HK-2 (cell line): ENCODE results near the gene CYP27C1.

Experiments used
- DNase-seq: peaks from one replicate; pipeline ENCODE4 v3.0.0-alpha.2; 2018; ENCODE audit not compliant: unreplicated experiment

The CYP27C1 gene

DNA sequence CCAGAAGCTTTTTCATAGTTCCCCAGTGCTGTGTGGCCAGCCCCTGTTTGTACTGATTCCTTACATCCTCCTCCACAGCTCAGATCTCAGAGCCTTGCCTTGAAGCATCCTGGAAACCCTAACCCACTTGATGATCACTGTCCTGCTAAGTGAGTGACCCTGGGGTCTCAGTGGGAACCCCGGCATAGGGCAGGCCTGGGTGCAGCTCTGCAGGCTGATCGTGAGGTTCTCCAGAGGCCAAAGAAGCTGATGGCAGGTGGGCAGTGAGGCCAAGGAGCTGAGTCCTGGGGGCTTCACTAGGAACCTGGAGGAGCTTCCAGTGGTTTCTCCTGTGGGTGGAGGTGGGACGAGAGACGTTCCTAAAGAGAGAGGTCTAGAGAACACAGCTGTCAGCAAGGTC lies 65.7 kb downstream of the CYP27C1 start:
- no peak for DNase-seq

DNA sequence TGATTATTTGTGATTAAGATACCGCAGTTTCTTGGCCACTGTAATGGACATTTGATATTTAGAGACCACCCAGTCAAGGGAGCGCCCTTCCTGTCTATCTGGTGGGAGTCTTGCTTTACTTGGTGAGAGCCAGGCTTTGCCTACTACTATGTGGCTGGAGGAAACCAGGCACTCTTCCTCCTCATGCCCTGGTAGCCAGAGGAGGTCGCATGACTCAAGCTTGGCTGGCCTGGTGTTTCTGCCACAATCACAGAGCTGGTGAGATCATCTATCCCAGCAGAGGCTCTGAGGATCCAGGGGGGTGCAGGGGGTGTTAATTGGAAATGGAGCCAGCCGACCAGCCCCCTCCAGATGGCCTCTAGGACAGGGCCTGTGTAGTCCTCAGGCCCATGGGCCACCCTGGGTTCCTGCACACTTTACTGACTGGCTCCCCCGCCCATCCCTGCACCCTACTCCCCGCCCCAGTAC lies 66.4 kb downstream of the CYP27C1 start:
- DNase-seq, result peak; percentile 73

DNA sequence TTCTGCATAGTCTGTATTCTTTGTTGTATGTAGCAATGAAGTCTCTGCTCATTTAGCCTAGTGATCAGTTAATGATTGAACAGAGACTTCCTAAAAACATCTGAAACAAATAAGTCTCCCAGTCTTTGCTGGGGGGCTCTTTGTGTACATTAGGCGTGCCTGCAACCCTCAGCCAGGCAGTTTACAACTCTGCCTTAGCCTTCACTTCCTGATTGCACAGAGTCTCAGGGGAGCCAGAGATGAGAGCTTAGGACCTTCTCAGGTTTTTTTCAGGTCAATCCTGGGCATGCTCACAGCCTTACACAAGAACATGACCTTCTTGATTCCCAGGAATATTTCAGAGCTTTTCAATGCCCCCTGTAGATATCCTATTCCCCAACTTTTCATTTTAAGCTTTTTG lies 69.1 kb downstream of the CYP27C1 start:
- no peak for DNase-seq

DNA sequence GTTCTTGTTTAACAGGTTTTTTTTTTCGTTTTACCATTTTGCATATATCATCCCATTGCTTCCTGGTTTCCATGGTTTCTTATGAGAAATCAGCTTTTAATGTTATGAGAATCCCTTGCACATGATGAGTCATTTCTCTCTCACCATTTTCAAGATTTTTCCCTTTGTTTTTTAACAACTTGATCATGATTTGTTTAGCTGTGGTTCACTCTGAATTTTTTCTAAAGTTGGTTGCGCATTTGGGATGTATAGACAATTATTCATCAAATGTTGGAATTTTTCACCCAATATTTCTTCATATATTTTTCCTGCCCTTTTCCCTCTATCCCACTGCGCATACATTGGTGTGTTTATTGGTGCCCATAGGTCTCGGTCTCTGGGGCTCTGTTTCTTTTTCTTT lies 70.7 kb downstream of the CYP27C1 start:
- no peak for DNase-seq

DNA sequence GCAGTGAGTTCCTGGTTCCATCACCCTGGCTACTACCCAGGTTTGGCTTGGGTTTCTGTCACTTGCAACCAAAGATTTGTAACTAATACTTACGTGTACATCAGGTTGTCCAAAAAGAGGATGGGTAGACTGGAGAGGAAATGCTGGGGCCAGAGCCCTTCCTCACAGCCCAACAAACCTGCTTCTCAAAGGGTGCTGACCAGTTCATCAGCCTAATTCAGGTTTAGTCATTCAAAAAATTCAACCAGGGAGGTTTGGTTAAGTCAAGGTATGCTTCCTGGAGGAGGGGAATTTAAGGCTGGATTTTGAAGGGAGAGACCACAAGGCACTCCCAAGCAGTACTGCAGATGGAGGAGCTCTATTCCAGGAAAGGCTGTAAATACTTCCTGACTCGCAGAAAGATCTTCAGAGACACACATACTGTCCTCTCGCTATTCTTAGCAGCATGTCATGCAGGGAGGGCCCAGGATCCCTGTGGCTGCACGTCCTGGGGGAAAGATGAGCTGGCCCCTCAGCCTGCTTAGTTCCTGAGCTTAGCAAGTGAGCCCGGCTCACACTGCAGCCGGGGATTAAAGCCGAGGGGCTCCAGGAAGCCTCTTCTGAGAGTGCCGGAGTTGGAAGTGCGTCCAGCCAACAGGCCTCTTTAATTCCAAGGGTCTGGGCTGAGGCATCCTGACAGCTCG lies 73.1 kb downstream of the CYP27C1 start:
- DNase-seq, result no peak

DNA sequence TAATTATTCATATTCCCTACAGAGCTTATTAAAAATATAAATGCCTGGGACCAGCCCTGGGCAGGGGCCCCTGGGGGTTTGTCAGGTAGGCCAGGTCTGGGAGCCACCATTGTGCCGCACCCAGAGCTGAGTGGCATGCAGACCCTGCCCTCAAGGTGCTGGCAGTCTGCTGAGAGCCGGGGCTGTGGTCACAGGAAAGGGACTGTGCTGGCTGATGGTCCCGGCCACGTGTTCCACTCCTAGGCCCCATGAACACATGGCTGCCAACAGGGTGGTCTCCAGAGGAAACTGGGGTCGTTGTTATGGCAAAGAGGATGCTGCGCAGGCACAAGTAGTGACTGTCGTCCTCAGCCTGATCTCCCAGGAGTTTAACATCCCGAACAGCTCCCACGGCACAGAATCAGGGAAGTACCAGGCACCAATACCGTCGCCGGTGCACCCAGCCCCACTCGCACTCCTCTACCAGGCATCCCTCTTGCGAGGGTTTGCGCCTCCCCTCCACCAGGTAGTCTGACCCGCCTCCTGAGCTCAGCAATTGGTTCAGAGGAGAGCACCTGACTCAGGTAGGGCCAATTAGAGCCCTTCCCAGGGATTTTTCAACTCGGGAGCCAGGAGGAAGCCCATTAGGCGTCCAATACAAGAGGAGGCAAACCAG lies 73.9 kb downstream of the CYP27C1 start:
- no peak for DNase-seq

DNA sequence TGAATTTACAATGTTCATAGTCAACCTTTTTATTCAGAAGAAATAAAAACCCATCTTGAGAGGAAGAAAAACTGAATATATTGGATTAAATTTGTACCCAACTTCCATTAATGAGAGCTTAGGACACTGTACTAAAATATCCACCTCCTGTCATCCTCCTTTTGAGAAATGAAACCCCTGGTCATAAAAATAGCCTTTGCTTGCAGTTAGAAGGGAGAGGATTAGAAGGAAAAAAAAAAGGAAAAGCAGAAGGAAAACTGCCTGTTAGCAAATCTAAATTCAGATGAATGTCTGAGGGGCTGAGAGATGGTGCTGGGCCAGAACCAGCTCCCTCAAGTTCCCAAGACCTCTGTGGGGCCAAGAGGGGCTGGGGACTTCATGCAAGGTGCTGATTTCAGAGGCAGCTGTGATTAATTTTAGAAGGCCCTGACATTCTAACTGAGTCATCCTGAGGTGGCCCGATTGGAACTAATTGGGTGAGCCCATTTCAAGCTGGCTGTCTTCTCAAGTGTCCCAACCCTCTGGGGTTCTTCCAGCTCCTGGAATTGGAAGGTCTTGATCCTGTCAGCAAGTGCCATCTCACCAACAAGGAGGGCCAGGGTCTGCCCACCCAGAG lies 74.7 kb downstream of the CYP27C1 start:
- DNase-seq, result no peak

DNA sequence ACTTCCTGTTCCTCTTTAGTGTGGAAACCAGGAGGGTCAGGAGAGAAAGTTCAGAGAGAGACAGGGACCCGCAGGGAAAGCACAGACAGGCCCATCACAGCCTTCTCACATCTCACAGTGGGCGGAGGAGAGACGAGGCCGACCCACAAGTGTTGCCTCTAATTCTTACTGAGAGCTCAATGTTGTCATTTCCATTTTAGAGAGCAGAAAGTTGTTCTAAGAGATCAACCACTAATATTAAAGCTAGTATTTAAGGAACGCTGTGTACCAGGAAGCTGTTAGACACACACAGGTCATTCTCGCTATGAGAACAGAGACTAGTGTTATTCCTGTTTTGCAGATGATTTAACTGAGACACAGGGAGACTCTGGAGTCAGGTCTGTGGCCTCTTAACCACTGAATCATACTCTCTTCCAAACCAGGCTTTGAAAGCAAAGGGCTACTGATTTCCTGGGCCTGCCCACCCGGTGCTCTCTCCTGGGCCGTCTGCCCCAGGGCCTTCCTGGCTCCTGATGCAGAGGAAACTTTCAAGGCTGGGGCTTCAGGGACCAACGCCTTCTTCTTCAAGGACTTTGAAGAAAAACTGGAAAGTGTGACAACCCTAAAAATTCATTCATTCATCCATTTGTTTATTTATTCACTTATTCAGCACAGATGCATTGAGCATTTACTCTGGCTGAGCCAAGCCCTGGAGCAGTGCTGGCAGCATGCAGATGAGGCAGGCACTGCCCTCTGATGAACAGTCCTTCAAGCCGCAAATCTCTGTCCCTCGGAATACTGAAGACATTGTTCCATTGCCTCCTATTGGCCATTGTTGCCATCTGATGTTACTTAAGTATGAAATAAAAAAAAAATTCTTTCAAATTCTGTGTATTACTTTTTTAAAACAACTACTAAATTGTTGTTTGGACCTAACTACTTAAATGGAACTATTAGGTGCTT lies 76.0 kb downstream of the CYP27C1 start:
- no peak for DNase-seq

DNA sequence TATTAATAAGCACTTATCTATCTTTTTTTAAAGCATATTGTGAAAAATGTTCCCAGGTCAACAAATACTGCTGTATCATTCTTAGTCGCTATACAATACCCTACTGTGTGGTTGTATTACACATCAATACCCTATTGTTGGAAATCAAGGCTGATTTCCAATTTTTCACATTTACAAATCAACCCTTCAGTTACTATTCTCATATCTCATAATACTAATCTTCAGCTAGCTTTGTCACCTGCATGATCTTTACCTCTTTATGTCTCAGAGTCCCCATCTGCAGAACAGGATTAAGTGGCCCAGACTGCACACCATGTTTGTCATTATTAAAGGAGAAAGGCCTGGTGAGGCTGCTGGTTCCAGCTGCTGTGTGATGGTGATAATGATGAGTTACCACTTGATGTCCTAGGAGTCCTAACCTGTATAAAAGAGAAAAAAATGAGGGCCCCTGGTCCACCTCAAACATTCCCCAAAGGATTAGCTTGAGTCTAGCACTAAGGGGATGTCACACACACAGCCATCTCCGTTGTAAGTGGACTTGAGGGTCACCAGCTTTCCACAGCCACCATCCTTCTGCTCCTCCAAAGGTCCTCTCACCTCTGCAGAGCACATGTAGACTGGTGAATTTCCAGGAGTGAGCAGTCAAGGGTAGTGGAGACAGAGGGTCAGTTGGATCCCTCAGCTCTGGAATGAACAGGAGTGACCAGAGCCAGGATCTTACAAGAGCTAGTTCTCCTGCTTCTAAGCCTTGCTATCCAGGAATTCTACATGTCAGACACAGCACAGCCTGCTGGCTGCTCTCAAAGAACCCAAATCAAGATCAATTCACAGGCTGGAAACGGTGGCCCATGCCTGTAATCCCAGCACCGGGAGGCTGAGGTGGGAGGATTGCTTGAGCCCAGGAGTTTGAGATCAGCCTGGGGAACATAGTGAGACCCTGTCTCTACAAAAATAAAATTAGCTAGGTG lies 77.2 kb downstream of the CYP27C1 start:
- DNase-seq, result no peak

DNA sequence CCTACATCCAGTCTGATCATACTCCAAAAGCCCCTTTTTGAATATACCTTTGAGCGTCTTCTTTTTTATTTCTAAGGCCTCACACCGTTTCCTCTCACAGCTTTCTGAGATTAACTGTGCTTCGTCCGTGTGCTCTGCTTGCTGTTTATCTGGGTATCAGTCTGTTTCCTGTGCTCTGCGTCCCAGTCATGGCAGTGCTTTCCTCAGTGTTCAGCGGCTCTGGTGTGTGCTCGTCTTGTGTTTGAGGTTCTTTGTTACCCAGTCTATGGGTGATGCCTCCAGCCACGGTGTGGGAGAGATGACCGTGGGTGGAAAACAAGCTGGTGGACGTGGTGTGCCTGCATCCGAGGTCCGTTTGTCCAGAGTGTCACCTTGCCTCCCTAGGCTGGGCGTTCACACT lies 79.6 kb downstream of the CYP27C1 start:
- no peak for DNase-seq

DNA sequence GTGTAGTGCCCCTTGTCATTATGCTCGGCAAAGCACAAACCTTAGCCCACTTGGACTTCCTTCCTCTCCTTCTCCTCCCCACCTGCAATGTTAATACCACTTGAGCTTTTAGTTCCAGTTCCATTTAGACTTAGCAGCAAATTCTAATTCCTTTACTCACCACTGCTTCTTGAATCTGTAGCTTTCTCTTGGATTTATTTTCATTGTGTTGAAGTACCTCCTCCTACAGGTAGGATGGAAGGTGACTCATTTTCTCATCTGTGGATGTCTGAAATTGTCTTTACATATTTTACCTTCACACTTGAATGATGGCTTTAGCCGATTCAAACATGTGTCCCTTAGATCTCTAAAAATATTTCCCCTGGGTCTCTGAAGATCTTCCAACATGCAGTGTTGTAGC lies 80.3 kb downstream of the CYP27C1 start:
- DNase-seq, result no peak

DNA sequence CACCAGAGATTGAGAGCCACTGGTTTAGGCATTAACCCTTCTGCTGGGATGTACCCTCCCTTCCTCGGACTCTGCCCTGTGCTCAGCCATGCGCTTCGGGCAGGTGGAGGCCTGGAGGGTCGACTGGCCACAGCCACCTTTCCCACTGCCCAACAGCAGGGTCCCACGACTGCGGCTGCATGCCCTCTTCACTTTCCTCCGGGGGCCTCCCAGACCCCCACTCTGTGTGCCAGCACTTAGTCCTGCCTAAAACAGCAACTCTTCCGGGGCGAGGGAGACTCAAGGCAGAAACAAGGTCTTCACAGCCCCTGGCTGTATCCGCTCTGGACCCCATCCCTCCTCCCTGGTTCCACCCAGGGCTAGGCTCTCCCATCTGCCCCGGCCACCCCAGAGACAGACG lies 81.8 kb downstream of the CYP27C1 start:
- DNase-seq, result no peak

DNA sequence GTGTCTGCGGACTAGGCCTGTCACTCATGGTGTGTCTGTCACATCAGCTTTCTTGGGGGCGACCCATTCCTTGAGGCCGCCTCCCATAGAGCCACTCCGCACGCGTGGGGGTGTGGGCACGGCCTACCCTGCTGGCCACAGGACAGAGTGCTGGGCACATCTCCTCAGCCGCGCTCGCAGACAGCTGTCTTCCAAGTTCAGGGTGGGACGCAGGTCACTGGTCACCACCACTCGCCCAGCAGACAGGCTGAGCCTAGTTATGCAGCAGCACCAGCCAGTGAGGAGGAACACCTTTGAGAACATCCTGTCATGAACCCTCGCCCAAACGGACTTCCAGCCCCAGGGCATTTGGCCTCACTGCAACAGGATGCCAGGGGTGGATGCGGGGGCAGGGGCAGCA lies 82.4 kb downstream of the CYP27C1 start:
- DNase-seq, result no peak

DNA sequence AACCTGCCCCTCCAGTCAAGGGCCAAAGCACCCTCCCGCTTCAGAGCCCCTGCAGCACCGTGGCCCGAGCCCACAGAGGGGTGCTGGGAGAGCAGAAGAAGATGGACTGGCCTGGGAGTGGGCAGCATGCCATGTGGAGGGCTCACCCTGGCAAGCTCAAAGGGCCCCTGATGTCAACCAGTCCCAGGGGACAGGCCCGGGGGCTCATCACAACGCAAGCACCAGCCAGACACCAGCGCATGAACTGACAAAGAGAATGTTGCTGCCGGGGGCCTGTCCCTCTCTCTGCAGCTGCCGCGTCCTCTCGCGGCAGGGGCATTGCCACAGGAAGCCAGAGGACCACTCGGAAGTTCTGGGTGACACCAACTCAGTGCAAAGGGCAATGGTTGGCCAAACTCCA lies 82.9 kb downstream of the CYP27C1 start:
- no peak for DNase-seq

DNA sequence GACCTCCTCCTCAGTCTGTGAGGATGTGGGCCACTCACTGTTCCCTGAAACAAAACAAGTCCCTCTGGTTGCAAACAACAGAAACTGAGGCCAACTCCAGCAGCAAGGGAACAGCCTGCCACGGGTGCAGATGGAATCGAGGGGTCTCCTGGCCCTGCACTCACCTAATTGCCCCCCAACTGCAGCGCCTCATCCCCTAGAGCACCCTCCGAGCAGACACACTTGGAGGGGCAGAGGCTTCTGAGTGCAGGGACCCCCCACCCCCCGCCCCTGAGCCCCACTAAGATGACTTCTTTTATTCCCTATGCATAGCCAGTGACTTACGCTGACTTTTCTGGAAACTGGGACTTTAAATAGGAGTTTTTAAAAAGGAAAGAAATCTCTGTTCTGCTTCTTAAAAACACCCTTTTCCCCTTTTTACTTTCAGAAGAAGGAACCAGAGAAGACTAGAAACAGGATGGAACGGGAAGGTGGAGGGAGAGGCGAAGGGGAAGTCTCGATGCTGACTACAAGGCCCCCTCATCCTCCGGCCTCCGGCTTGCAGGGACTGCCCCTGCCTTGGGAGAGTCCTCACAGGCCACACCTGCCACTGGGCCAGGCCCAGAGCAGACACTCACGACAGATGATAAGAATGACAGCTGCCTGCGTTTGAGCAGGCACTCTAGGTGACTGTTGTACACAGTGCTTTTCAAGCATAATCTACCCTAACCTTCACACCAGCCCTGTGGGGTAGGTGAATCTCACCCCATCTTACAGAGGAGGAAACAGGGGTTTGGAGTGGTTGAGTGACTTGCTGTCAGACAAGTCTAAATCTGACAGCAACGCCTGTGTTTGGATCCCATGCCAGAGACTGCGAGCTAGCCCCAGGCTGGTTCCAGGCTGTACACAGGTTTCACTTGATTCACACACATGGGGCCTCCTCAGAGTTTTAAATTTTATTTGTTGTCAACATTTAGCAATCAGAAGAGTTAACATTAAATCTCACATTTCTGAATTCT lies 85.0 kb downstream of the CYP27C1 start:
- no peak for DNase-seq

DNA sequence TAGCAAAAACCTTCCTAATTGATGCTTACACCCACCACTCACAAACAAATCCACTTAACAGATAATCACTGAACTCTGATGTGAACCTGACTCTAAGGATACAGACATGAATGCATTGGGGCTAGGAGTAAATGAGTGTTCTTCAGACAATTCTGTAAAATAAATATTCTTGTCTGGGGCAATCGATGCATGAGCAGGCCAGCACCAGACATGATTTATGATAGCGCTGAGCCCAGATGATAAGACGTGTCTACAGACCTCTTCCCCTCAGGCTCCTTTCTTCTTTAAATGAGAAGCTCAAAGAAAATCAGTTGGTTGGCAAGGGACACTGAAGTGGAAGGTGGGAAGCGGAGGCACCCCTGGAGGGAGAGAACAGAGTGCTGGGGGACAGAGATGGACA lies 85.9 kb downstream of the CYP27C1 start:
- no peak for DNase-seq
